ENCODE measurements around the gene RNF39.
A peak's percentile ranks its signal among the peaks of the same experiment; 100 is the strongest.

GRCh38 chr6:30116724-30117123, 41.2 kb upstream of the RNF39 start:
- TF ChIP-seq CTCF (IDR thresholded peaks at IDR 0.05) = peak in 1 of 4 donors; percentile 14
- TF ChIP-seq POLR2A (IDR thresholded peaks at IDR 0.05) = no peak
